Left ventricle myocardium inferior (tissue), 1 donor: ENCODE data around the gene CST4. TPM values are rescaled to one million over a fixed set of nuclear protein-coding genes. Genes with fewer than 3 reads are reported as not detected.
"Not testable (repeated sequence)": the region's sequence is repeated elsewhere in the genome, so short reads cannot be mapped to it uniquely, and the experiment has no call there.

ENCODE experiments used
- DNase-seq: peaks from one replicate; pipeline ENCODE4 v3.0.0-alpha.2; 2020
- H3K27ac ChIP-seq: fragments of 200-600 bp; replicated peaks from 2 replicates; pipeline ENCODE4 v1.8.0; 2021
- H3K27me3 ChIP-seq: fragments of 200-600 bp; 2 replicates; pipeline ENCODE4 v1.8.0; 2021; ENCODE audit warnings: low read depth
- H3K36me3 ChIP-seq: fragments of 200-600 bp; 2 replicates; pipeline ENCODE4 v1.8.0; 2021
- H3K4me1 ChIP-seq: fragments of 200-600 bp; 2 replicates; pipeline ENCODE4 v1.8.0; 2021
- H3K4me3 ChIP-seq: fragments of 200-600 bp; 2 replicates; pipeline ENCODE4 v1.8.0; 2021; ENCODE audit warnings: mild to moderate bottlenecking, moderate library complexity
- H3K9me3 ChIP-seq: fragments of 200-600 bp; replicated peaks from 2 replicates; pipeline ENCODE4 v1.8.0; 2021
- CTCF ChIP-seq: fragments of 200-600 bp; IDR thresholded peaks from 2 replicates; pipeline ENCODE4 v1.8.0; 2021; ENCODE audit warnings: antibody characterized with exemption, mild to moderate bottlenecking, borderline replicate concordance
- intact Hi-C: fragments of 100-400 bp; cut with micrococcal nuclease; formaldehyde crosslinking; loops from one replicate; pipeline ENCODE4 v1.11.0; 2022
- total RNA-seq: library from RNA; stranded (reverse); fragmentation: NEBNext Ultra II Directional; extraction: Animal tissue kit (Norgen Biotek cat#: 25700); gene quantifications from one replicate; pipeline ENCODE4 v1.2.1, GENCODE V29; 2021
- donor health status: DM: no; HTN: yes; CAD: no; lungs with severe emphysema.

The CST4 gene
- total RNA-seq, 1 donor from 2014 or later = not detected

GRCh38 chr20:23697947-23698346 is 9.1 kb upstream of the CST4 start:
- H3K36me3 ChIP-seq = no peaks in the 10 kb centered on the region
- no peak overlapping the region for H3K4me3 ChIP-seq
- peaks cover 12% of the 10 kb centered on the region for H3K27me3 ChIP-seq
- H3K9me3 ChIP-seq = no peaks in the 10 kb centered on the region
- intact Hi-C loops = no loop called here
- no peak overlapping the region for H3K27ac ChIP-seq
- peaks cover 10% of the 10 kb centered on the region for H3K4me1 ChIP-seq
- TF ChIP-seq CTCF = no peak
- no peak for DNase-seq

GRCh38 chr20:23695068-23695395 is 6.2 kb upstream of the CST4 start:
- intact Hi-C loops, H3K27me3 ChIP-seq, H3K27ac ChIP-seq, H3K9me3 ChIP-seq, H3K36me3 ChIP-seq, H3K4me3 ChIP-seq, DNase-seq: not testable (repeated sequence)
- H3K4me1 ChIP-seq = peaks cover 25% of the 10 kb centered on the region

GRCh38 chr20:23694178-23695067 is 5.6 kb upstream of the CST4 start:
- H3K9me3 ChIP-seq, intact Hi-C loops, H3K4me3 ChIP-seq, DNase-seq, H3K36me3 ChIP-seq, H3K27me3 ChIP-seq: not testable (repeated sequence)
- Histone ChIP-seq H3K27ac (peak overlapping the region; percentile 71), H3K4me1 (peaks cover 25% of the 10 kb centered on the region)

GRCh38 chr20:23692725-23693619 is 4.1 kb upstream of the CST4 start:
- H3K9me3 ChIP-seq, intact Hi-C loops, H3K4me3 ChIP-seq, H3K27me3 ChIP-seq, DNase-seq, H3K36me3 ChIP-seq: not testable (repeated sequence)
- H3K27ac ChIP-seq = peak overlapping the region; percentile 71
- peaks cover 25% of the 10 kb centered on the region for H3K4me1 ChIP-seq
- peak; percentile 20 for TF ChIP-seq CTCF

- TF ChIP-seq CTCF = no peak
- no peak for DNase-seq
- H3K36me3 ChIP-seq = no peaks in the 10 kb centered on the region
- intact Hi-C loops = no loop called here
- H3K27me3 ChIP-seq = no peaks in the 10 kb centered on the region
- H3K4me1 ChIP-seq = peaks cover 25% of the 10 kb centered on the region
- H3K4me3 ChIP-seq = no peak overlapping the region
- H3K9me3 ChIP-seq = no peaks in the 10 kb centered on the region
- no peak overlapping the region for H3K27ac ChIP-seq
Measured at GRCh38 chr20:23691675-23692074, 2.8 kb upstream of the CST4 start.

GRCh38 chr20:23690581-23690980 is 1.7 kb upstream of the CST4 start:
- no peaks in the 10 kb centered on the region for H3K36me3 ChIP-seq
- no peak for DNase-seq
- intact Hi-C loops = no loop called here
- no peak overlapping the region for H3K4me3 ChIP-seq
- H3K9me3 ChIP-seq = no peaks in the 10 kb centered on the region
- peaks cover 25% of the 10 kb centered on the region for H3K4me1 ChIP-seq
- H3K27ac ChIP-seq = no peak overlapping the region
- H3K27me3 ChIP-seq = no peaks in the 10 kb centered on the region
- no peak for TF ChIP-seq CTCF
